H54 (cell line): ENCODE measurements around the gene TMEM176B.

Experiments
- DNase-seq: peaks from one replicate; pipeline ENCODE4 v3.0.0; 2011; ENCODE audit warnings: low spot score, mixed read lengths; ENCODE audit not compliant: insufficient read length
- FAIRE-seq: peaks from 3 replicates; lab custom pipeline; 2011; peaks lifted over from hg19 to GRCh38; lab: Jason Lieb, UNC
- POLR2A ChIP-seq: IDR thresholded peaks from 2 replicates; pipeline ENCODE4 v1.6.1; 2011; ENCODE audit warnings: low read depth, mild to moderate bottlenecking, low read length

The TMEM176B gene

GRCh38 chr7:150806863-150807262, 6.7 kb upstream of the TMEM176B start:
- no peak for FAIRE-seq

GRCh38 chr7:150806454-150806853, 6.3 kb upstream of the TMEM176B start:
- DNase-seq, result no peak
- FAIRE-seq, result no peak
- no peak for TF ChIP-seq POLR2A

More at GRCh38 chr7:150806863-150807262, 6.7 kb upstream of the TMEM176B start:
- no peak for TF ChIP-seq POLR2A
- DNase-seq, result no peak

- no peak for TF ChIP-seq POLR2A
- FAIRE-seq (no peak), DNase-seq (no peak)
These were observed 5.7 kb upstream of the TMEM176B start for GRCh38 chr7:150805864-150806263.

GRCh38 chr7:150804802-150805201, 4.6 kb upstream of the TMEM176B start:
- FAIRE-seq (no peak), DNase-seq (no peak)
- TF ChIP-seq POLR2A, result no peak

GRCh38 chr7:150803161-150803860, 3.1 kb upstream of the TMEM176B start:
- no peak for TF ChIP-seq POLR2A
- no peak for FAIRE-seq
- DNase-seq, result no peak

DNA sequence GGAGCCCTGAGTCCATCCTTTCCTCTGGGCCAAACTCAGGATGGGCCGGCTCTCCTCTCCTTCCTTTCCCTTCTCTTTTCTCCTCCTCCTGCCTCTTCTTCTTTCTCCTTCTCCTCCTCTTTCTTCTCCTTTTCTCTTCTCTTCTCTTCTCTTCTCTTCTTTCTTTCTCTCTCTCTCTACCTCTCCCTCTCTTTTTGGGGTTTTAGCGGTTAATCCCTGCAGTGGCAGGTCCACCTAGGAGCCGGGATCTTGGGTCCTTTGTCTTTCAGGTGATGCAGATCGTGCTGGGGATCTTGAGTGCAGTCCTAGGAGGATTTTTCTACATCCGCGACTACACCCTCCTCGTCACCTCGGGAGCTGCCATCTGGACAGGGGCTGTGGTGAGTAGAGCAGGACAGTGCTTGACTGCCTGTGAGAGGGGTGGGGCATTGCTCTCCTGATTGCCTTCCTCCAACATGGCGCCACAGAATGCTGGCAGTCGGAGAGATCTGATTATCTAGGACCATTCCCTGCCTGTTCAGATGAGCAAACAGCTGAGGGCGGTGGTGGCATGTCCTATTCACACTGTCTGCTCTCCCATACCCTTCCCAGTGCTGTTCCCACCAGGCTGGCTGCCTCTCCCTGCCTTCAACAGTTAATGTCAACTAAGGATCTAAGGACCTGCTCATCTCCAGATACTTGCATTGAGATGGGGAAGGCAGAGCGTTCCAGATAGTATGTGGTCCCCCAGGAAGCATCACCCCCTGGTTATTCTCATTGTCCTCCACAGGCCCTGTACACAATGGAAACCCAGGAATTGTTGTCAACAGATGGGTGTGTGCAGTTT, 2.0 kb upstream of the TMEM176B start:
- FAIRE-seq (no peak), DNase-seq (no peak)
- TF ChIP-seq POLR2A, result no peak

GRCh38 chr7:150801242-150801945, 1.2 kb upstream of the TMEM176B start:
- DNase-seq (no peak), FAIRE-seq (no peak)
- TF ChIP-seq POLR2A, result no peak

DNA sequence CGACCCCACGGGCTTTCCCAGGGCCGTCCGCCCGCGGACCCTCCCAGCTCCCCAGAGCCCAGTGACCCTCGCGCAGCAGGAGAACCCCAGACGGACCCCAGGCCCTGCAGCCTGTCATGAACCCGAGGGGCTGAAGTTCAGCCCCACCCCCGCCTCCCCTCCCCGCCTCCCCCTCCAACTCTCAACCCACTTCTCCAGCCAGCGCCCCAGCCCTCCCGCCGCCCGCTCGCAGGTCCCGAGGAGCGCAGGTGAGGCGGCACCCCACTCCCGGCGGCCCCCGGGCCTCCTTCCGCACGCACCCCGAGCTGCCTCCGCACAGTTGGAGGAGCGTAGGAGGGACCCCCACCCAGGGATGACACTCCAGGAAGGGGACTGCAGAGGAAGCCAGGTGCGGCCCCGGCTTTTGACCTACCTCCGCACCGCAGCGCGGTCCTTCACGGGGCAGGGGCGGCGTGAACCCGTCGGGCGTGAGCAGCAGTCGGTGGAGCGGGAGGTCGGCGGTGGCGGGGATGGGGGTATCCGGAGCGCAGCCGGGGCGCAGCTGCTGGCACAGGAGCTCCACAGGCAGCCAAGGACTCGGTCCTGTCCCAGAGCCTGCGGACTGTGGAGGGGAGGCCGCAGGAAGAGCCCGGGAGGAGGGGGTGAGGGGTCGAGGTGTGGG, 547 bp upstream of the TMEM176B start, which contains the start of gene TMEM176A:
TSS of gene TMEM176A (plus strand) at position 189 of the 661 bp plus-strand sequence. CDS start 782 bp downstream, outside the sequence.
- no peak for TF ChIP-seq POLR2A
- no peak for FAIRE-seq
- DNase-seq, result no peak

DNA sequence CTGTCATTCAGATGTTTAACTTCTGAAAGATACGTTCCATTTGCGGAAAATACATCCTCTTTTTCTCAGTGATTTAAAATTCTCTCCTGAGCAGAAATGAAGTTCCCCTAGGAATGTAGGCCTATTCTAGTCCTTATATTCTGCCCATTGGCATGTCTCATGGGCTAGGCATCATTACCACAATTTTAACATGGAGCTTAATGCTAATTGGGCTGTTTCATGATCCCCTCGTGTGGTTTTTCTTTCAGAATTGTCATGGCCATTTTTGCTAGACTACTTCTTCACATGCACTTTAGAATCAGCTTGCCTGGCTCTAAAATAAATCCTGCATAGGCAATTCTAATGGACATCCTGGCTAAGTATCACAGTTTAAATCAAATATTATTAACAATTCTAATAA, 1.0 kb downstream of the TMEM176B start:
- FAIRE-seq (no peak), DNase-seq (no peak)
- no peak for TF ChIP-seq POLR2A

DNA sequence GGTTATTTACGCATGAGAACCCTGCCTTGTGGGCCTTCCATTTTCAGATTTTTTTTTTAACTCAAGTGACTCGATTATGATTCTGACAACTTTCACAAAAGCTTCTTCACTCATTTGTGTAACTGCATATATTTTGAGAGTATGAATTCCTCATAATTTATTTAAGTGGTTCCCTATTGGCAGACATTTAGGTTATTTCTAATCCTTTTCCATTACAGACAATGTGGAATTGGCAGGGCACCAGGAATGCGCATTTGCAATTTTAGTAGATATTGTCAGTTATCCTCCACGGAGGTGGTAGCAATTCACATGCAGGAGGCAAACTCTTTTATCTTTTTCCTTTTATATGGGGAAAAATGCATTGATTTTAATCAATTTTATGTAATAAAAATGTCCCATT, 2.5 kb downstream of the TMEM176B start:
- no peak for TF ChIP-seq POLR2A
- FAIRE-seq, result no peak
- no peak for DNase-seq

DNA sequence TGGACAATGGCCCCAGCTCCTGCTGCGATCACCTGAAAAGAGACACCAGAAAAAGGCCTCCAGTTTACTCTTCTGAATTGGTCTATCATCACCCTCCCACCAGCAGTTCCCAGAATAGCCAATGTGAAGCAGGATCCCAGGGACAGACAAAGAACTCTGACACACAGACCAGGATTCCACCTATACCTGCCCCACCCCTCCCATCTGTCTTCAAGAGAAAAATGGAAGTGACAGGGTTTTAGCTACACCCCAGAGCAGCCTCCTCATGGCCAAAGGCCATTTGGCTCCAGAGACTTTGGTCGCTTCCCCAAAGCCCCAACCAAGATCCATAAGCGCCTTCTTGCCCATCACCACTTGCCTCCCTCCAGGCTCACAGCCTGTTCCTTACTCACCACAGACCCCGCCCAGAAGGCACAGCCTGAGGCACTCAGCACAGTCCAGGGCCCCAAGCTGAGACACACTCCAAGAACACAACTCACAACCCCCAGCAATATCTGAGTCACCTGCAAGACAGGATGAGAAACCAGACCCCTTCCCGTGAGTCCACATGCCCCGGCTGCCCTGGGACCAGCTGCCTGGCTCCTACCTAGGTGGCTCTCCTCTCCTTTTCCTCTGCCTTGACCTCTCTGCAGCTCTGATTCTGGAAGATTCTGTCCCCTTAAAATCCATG, 6.5 kb downstream of the TMEM176B start:
- DNase-seq (no peak), FAIRE-seq (no peak)
- no peak for TF ChIP-seq POLR2A

- TF ChIP-seq POLR2A, result no peak
- FAIRE-seq, result no peak
These were observed 8.3 kb downstream of the TMEM176B start for GRCh38 chr7:150791746-150792452.

More at GRCh38 chr7:150791746-150792452, 8.3 kb downstream of the TMEM176B start:
- DNase-seq, result no peak
